K562 (cell line): ENCODE measurements around the gene OR11A1. TPM values are rescaled to one million over a fixed set of nuclear protein-coding genes. Genes with fewer than 3 reads are reported as not detected.

ENCODE experiments used
- ATAC-seq: fragments of 200-7000 bp; cut with Tn5 transposase; 3 replicates; pipeline ENCODE4 v1.9.1; 2020; ENCODE audit warnings: moderate library complexity
- BruUV-seq: library from RNA; stranded (reverse); fragments of 400-500 nt; replicated peaks from 2 replicates; lab custom pipeline; 2021; lab: Mats Ljungman, UMichigan
- CTCF ChIA-PET: fragments of 300-600 bp; formaldehyde crosslinking; extraction: SDS; loops from one replicate; lab custom pipeline; 2021; ENCODE audit warnings: low intra/inter-chr PET ratio; lab: Yijun Ruan, JAX
- POLR2A ChIA-PET: fragments of 300-600, 350-650 bp; sonication (Branson Sonifier 250); formaldehyde crosslinking; extraction: SDS; loops from one replicate; lab custom pipeline; 2021; ENCODE audit warnings: antibody characterized with exemption, inconsistent platforms; lab: Yijun Ruan, JAX
- DNase-seq, 4 experiments: peaks; one replicate each; pipeline versions ENCODE4 v3.0.0 to v3.0.0-alpha.2; 2011 to 2018; ENCODE audit warnings: low spot score in 3 of 4, mixed read lengths in 3 of 4; ENCODE audit errors: extremely low read depth in 1 of 4
- FAIRE-seq: peaks from 2 replicates; lab custom pipeline; 2011; peaks lifted over from hg19 to GRCh38; lab: Jason Lieb, UNC
- H2AFZ ChIP-seq: 2 replicates; pipeline ENCODE4 v1.6.0; 2011; ENCODE audit warnings: low read depth, low read length, control low read depth, inconsistent platforms
- H3K27ac ChIP-seq: fragments of 200-600 bp; 3 replicates; pipeline ENCODE4 v1.8.0; 2011; ENCODE audit warnings: low read depth, mild to moderate bottlenecking, control low read depth, inconsistent platforms, low read length, moderate library complexity, mixed read lengths; ENCODE audit errors: extremely low read depth
- H3K27me3 ChIP-seq, 2 experiments: fragments of 300-600 bp in 1 of 2; 2 replicates in 1 of 2; 3 replicates in 1 of 2; pipeline versions ENCODE4 v1.6.0 to v1.8.0; 2011; ENCODE audit warnings: inconsistent platforms in 2 of 2, low read length in 2 of 2, mild to moderate bottlenecking in 1 of 2, mixed read lengths in 1 of 2, moderate library complexity in 1 of 2; ENCODE audit not compliant: control insufficient read depth in 2 of 2, insufficient read depth in 2 of 2
- H3K36me3 ChIP-seq: fragments of 300-600 bp; 3 replicates; pipeline ENCODE4 v1.8.0; 2011; ENCODE audit warnings: mild to moderate bottlenecking, low read length, inconsistent platforms; ENCODE audit not compliant: control insufficient read depth, insufficient read depth
- H3K4me1 ChIP-seq, 2 experiments: fragments of 200-600 bp in 1 of 2; replicated peaks in 1 of 2; 2 replicates in 1 of 2; 3 replicates in 1 of 2; pipeline versions ENCODE4 v1.5.1 to v1.8.0; 2011; ENCODE audit warnings: inconsistent platforms in 2 of 2, low read length in 2 of 2, mild to moderate bottlenecking in 1 of 2, mixed read lengths in 1 of 2, moderate library complexity in 1 of 2; ENCODE audit not compliant: control insufficient read depth in 2 of 2, insufficient read depth in 2 of 2
- H3K4me2 ChIP-seq: 2 replicates; pipeline ENCODE4 v1.6.1; 2011; ENCODE audit warnings: low read length, control low read depth, inconsistent platforms, mixed read lengths; ENCODE audit not compliant: insufficient read depth
- H3K4me3 ChIP-seq: fragments of 200-600 bp; sonication (generic), shearing (Covaris generic); 2 replicates; pipeline ENCODE4 v1.5.1; 2016; ENCODE audit warnings: control low read depth, inconsistent platforms
- H3K79me2 ChIP-seq: fragments of 200-600 bp; 3 replicates; pipeline ENCODE4 v1.8.0; 2011; ENCODE audit warnings: low read length, inconsistent platforms; ENCODE audit not compliant: control insufficient read depth, insufficient read depth
- H3K9ac ChIP-seq, 2 experiments: 2 replicates each; pipeline versions ENCODE4 v1.6.0 to v1.6.1; 2011; ENCODE audit warnings: low read depth in 2 of 2, low read length in 2 of 2, control low read depth in 1 of 2, inconsistent platforms in 1 of 2, mild to moderate bottlenecking in 1 of 2, mixed read lengths in 1 of 2; ENCODE audit not compliant: insufficient read depth in 1 of 2
- H3K9me1 ChIP-seq: one replicate; pipeline ENCODE4 v1.6.0; 2011; ENCODE audit warnings: inconsistent platforms, mild to moderate bottlenecking, low read length, moderate library complexity; ENCODE audit not compliant: control insufficient read depth, insufficient read depth
- H3K9me3 ChIP-seq: replicated peaks from 2 replicates; pipeline ENCODE4 v1.5.1; 2011; ENCODE audit warnings: low read depth, low read length, inconsistent platforms; ENCODE audit not compliant: control insufficient read depth, insufficient read depth
- H4K20me1 ChIP-seq: replicated peaks from 2 replicates; pipeline ENCODE4 v1.6.1; 2011; ENCODE audit warnings: low read length, inconsistent platforms, mixed read lengths; ENCODE audit not compliant: control insufficient read depth, insufficient read depth
- CBFA2T3 ChIP-seq: fragments of 450-650 bp; IDR thresholded peaks from 2 replicates; pipeline ENCODE4 v1.6.1; 2017
- CHD1 ChIP-seq: fragments of 200-600 bp; sonication (generic); IDR thresholded peaks from one replicate; pipeline ENCODE4 v1.6.1; 2012; ENCODE audit warnings: mild to moderate bottlenecking, moderate library complexity, low read length, inconsistent platforms
- CHD2 ChIP-seq: IDR thresholded peaks from 2 replicates; pipeline ENCODE4 v1.6.1; 2011; ENCODE audit warnings: low read depth, low read length
- GATAD2B ChIP-seq: fragments of 450-650 bp; IDR thresholded peaks from 2 replicates; pipeline ENCODE4 v1.6.1; 2017; ENCODE audit warnings: mild to moderate bottlenecking, borderline replicate concordance
- HEY1 ChIP-seq: fragments of 250-450 bp; sonication (Bioruptor Pico); IDR thresholded peaks from 2 replicates; pipeline ENCODE4 v1.5.0; 2020; ENCODE audit warnings: mild to moderate bottlenecking, moderate library complexity, borderline replicate concordance
- KDM4B ChIP-seq, 2 experiments: fragments of 450-650 bp in 1 of 2; sonication (generic) in 1 of 2; IDR thresholded peaks; 2 replicates each; pipeline ENCODE4 v1.6.1; 2016 to 2017; ENCODE audit warnings: borderline replicate concordance in 2 of 2, antibody characterized with exemption in 1 of 2, low read depth in 1 of 2, mild to moderate bottlenecking in 1 of 2
- LARP7 ChIP-seq: fragments of 450-650 bp; IDR thresholded peaks from 2 replicates; pipeline ENCODE4 v1.6.1; 2016
- TEAD4 ChIP-seq, 2 experiments: sonication (generic) in 1 of 2; formaldehyde crosslinking in 1 of 2; IDR thresholded peaks; 2 replicates each; pipeline versions ENCODE4 v1.6.1 to v1.8.0; 2012 to 2022; ENCODE audit warnings: borderline replicate concordance in 1 of 2, inconsistent platforms in 1 of 2, low read length in 1 of 2, mild to moderate bottlenecking in 1 of 2, missing genetic modification reagents in 1 of 2
- TRIM24 ChIP-seq, 2 experiments: fragments of 450-650 bp; IDR thresholded peaks; 2 replicates each; pipeline ENCODE4 v1.6.1; 2016
- WGBS: fragments of 100-300 bp; shearing (Covaris generic); methylation state at CpG from one replicate; pipeline ENCODE4 v1.1.6; 2016; ENCODE audit warnings: low coverage, mixed read lengths; ENCODE audit not compliant: insufficient coverage; ENCODE audit errors: missing lambda C conversion rate; 5-methylcytosine and 5-hydroxymethylcytosine counted together
- in situ Hi-C: fragments of 300-500 bp; cut with MboI; formaldehyde crosslinking; loops from 4 replicates; pipeline ENCODE4 v1.15.0; 2018; ENCODE audit warnings: inconsistent platforms, mixed read lengths
- intact Hi-C: fragments of 100-400 bp; cut with micrococcal nuclease; formaldehyde crosslinking; loops from 2 replicates; pipeline ENCODE4 v1.14.2; 2022
- polyA plus RNA-seq, 8 experiments: library from polyadenylated mRNA; depleted of rRNA in 4 of 8; stranded (reverse) in 5 of 8; unstranded in 3 of 8; fragments of >200 nt; fragmentation: Nextera tagmentation in 2 of 8; fragmentation: Illumina TruSeq in 1 of 8; extraction: Ambion mirVana in 2 of 8; extraction: Trizol in 1 of 8; gene quantifications; 2 replicates each; pipeline versions ENCODE4 v1.2.1 to v1.2.3, GENCODE V29; 2011 to 2014; ENCODE audit warnings: inconsistent platforms in 1 of 8, missing spikeins in 1 of 8
- total RNA-seq, 7 experiments: library from RNA; depleted of rRNA in 6 of 7; stranded (reverse); fragments of >200 nt in 6 of 7; fragmentation: Illumina TruSeq in 2 of 7; extraction: Trizol in 2 of 7; gene quantifications; 2 replicates each; pipeline versions ENCODE4 v1.2.1 to v1.2.3, GENCODE V29; 2011 to 2021; ENCODE audit warnings: low replicate concordance in 1 of 7
- TF ChIP-seq, protein P1 (sequence below): fragments of 200-800 bp; sonication (Bioruptor generic); IDR thresholded peaks from 2 replicates; pipeline ENCODE4 v1.6.1; 2017; ENCODE audit warnings: missing genetic modification characterization, missing compliant biosample characterization
- TF ChIP-seq, protein P2 (sequence below): fragments of 450-650 bp; formaldehyde crosslinking; IDR thresholded peaks from 2 replicates; pipeline ENCODE4 v1.4.0; 2022; ENCODE audit warnings: mild to moderate bottlenecking, moderate library complexity
- TF ChIP-seq, protein P3 (sequence below): fragments of 450-650 bp; conservative IDR thresholded peaks from 2 replicates; pipeline ENCODE4 v1.6.1; 2016; ENCODE audit warnings: missing genetic modification characterization, low read depth, mild to moderate bottlenecking, control low read depth, missing compliant biosample characterization
- TF ChIP-seq, protein P4 (sequence below), 2 experiments: IDR thresholded peaks in 1 of 2; conservative IDR thresholded peaks in 1 of 2; 2 replicates each; pipeline ENCODE4 v1.6.1; 2016; ENCODE audit warnings: low read depth in 2 of 2, mild to moderate bottlenecking in 1 of 2, missing compliant biosample characterization in 1 of 2, missing genetic modification characterization in 1 of 2, moderate library complexity in 1 of 2
- TF ChIP-seq, protein P5 (sequence below), 2 experiments: IDR thresholded peaks; 2 replicates each; pipeline ENCODE4 v1.6.1; 2011; ENCODE audit warnings: borderline replicate concordance in 1 of 2, control low read depth in 1 of 2, low read depth in 1 of 2, low read length in 1 of 2, mild to moderate bottlenecking in 1 of 2, mixed read lengths in 1 of 2, moderate library complexity in 1 of 2; ENCODE audit not compliant: insufficient read depth in 1 of 2, insufficient read length in 1 of 2, poor library complexity in 1 of 2, severe bottlenecking in 1 of 2; ENCODE audit errors: extremely low read depth in 1 of 2

Gene OR11A1
- total and polyA plus RNA-seq, 9 of the 15 experiments (the other 6 are each of a cell fraction or from before 2014, with no cell fraction given) = not detected

DNA sequence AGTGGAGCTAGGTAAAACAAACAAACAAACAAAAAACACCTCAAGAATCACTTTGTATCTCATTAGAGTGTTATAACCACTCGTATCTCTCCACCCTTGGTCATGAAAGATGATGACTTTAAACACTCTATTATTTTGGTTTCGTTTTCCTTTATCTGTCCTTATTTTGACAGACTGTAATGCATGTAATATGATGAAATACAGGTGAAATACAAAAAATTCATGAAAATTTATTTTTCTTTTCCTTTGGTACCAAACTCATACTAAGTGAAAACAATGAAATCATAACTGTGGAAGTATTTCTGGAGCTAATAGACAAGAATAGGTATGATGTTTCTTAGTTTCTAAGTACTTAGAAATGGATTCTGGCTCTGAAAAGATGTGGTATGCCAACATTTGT, 57.3 kb downstream of the OR11A1 start:
- BruUV-seq = no TSS peak
- 0% methylated on average over 2 of the region's 2 CpGs for WGBS
- Histone ChIP-seq H3K9ac (no peak overlapping the region), H3K36me3 (no peaks in the 10 kb centered on the region), H4K20me1 (no peaks in the 10 kb centered on the region), H3K27ac (no peak overlapping the region), H3K9me1 (no peaks in the 10 kb centered on the region), H3K27me3 (0 out of 5 replicates have a peak, but pooled peaks cover 0 to 2% of the 10 kb centered on the region in 2 experiments), H3K4me1 (no peaks in the 10 kb centered on the region), H3K4me3 (no peak overlapping the region), H2AFZ (no peak overlapping the region), H3K4me2 (no peak overlapping the region), H3K79me2 (no peaks in the 10 kb centered on the region), H3K9me3 (no peaks in the 10 kb centered on the region)
- intact Hi-C loops = no loop called here
- POLR2A ChIA-PET = no interaction called here
- in situ Hi-C loops = no loop called here
- DNase-seq (no peak), FAIRE-seq (no peak), ATAC-seq (no peak)
- CTCF ChIA-PET = no interaction called here
- TF ChIP-seq KDM4B (IDR thresholded peaks at IDR 0.05; ENCODE audit: borderline replicate concordance in 2 of 2, low read depth in 1 of 2) = no peak
- TF ChIP-seq, protein P1, sequence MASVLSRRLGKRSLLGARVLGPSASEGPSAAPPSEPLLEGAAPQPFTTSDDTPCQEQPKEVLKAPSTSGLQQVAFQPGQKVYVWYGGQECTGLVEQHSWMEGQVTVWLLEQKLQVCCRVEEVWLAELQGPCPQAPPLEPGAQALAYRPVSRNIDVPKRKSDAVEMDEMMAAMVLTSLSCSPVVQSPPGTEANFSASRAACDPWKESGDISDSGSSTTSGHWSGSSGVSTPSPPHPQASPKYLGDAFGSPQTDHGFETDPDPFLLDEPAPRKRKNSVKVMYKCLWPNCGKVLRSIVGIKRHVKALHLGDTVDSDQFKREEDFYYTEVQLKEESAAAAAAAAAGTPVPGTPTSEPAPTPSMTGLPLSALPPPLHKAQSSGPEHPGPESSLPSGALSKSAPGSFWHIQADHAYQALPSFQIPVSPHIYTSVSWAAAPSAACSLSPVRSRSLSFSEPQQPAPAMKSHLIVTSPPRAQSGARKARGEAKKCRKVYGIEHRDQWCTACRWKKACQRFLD (CRISPR knock-in tag) = no peak
- TF ChIP-seq, protein P2, sequence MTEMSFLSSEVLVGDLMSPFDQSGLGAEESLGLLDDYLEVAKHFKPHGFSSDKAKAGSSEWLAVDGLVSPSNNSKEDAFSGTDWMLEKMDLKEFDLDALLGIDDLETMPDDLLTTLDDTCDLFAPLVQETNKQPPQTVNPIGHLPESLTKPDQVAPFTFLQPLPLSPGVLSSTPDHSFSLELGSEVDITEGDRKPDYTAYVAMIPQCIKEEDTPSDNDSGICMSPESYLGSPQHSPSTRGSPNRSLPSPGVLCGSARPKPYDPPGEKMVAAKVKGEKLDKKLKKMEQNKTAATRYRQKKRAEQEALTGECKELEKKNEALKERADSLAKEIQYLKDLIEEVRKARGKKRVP = peak; percentile 64; the same call in 1 of the 2 replicates
- TF ChIP-seq, protein P3, sequence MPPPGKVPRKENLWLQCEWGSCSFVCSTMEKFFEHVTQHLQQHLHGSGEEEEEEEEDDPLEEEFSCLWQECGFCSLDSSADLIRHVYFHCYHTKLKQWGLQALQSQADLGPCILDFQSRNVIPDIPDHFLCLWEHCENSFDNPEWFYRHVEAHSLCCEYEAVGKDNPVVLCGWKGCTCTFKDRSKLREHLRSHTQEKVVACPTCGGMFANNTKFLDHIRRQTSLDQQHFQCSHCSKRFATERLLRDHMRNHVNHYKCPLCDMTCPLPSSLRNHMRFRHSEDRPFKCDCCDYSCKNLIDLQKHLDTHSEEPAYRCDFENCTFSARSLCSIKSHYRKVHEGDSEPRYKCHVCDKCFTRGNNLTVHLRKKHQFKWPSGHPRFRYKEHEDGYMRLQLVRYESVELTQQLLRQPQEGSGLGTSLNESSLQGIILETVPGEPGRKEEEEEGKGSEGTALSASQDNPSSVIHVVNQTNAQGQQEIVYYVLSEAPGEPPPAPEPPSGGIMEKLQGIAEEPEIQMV (tag) = no peak
- no peak for TF ChIP-seq GATAD2B
- TF ChIP-seq, protein P4, sequence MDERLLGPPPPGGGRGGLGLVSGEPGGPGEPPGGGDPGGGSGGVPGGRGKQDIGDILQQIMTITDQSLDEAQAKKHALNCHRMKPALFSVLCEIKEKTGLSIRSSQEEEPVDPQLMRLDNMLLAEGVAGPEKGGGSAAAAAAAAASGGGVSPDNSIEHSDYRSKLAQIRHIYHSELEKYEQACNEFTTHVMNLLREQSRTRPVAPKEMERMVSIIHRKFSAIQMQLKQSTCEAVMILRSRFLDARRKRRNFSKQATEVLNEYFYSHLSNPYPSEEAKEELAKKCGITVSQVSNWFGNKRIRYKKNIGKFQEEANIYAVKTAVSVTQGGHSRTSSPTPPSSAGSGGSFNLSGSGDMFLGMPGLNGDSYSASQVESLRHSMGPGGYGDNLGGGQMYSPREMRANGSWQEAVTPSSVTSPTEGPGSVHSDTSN (CRISPR knock-in tag; IDR thresholded peaks at IDR 0.05; ENCODE audit: low read depth) = no peak
- TF ChIP-seq, protein P4 (tag; conservative IDR thresholded peaks at IDR 0.05; ENCODE audit: low read depth) = 0 out of 2 replicates have a peak, but pooled peaks have one; percentile 12
- TF ChIP-seq CHD2 = no peak
- TF ChIP-seq CHD1 = no peak
- TF ChIP-seq TRIM24 (IDR thresholded peaks at IDR 0.05) = peak; percentile 32 to 48; a peak in 2 of 4 replicates
- no peak for TF ChIP-seq HEY1 (CRISPR knock-in tag)
- TF ChIP-seq, protein P5, sequence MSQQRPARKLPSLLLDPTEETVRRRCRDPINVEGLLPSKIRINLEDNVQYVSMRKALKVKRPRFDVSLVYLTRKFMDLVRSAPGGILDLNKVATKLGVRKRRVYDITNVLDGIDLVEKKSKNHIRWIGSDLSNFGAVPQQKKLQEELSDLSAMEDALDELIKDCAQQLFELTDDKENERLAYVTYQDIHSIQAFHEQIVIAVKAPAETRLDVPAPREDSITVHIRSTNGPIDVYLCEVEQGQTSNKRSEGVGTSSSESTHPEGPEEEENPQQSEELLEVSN (IDR thresholded peaks at IDR 0.05; ENCODE audit: borderline replicate concordance in 1 of 2, extremely low read depth in 1 of 2, insufficient read depth in 1 of 2, insufficient read length in 1 of 2, low read depth in 1 of 2, low read length in 1 of 2, poor library complexity in 1 of 2, severe bottlenecking in 1 of 2) = no peak
- TF ChIP-seq CBFA2T3 = no peak
- TF ChIP-seq LARP7 = no peak
- no peak for TF ChIP-seq TEAD4 (IDR thresholded peaks at IDR 0.05; ENCODE audit: low read length)
- no peak for TF ChIP-seq TEAD4 (CRISPR knock-in tag; IDR thresholded peaks at IDR 0.05; ENCODE audit: borderline replicate concordance)
